Naive B cell (primary cell): Measurements from ENCODE around the gene CFAP97. TPM values are rescaled to one million over a fixed set of nuclear protein-coding genes. Genes with fewer than 3 reads are reported as not detected.
A peak's percentile ranks its signal among the peaks of the same experiment; 100 is the strongest.
"Not testable (repeated sequence)": the region's sequence is repeated elsewhere in the genome, so short reads cannot be mapped to it uniquely, and the experiment has no call there.

Source experiments
- ATAC-seq, 2 donors: fragments of 150-1000 bp; cut with Tn5 transposase; 2 replicates each; pipeline ENCODE4 v1.10.0; 2021; ENCODE audit warnings: low read depth in 2 of 2, mild to moderate bottlenecking in 2 of 2, moderate library complexity in 2 of 2
- DNase-seq: peaks from one replicate; pipeline ENCODE4 v3.0.0; 2022
- H3K27ac Mint-ChIP-seq, 6 donors: one replicate each; pipeline ENCODE4 v1.8.0; 2020 to 2022; ENCODE audit warnings: mild to moderate bottlenecking in 6 of 6, mixed read lengths in 6 of 6, moderate library complexity in 5 of 6, inconsistent platforms in 2 of 6
- H3K27me3 Mint-ChIP-seq, 3 donors: one replicate each; pipeline ENCODE4 v1.8.0; 2021 to 2022; ENCODE audit warnings: mixed read lengths in 3 of 3, mild to moderate bottlenecking in 1 of 3
- H3K36me3 Mint-ChIP-seq, 2 donors: one replicate each; pipeline ENCODE4 v1.8.0; 2020 to 2022; ENCODE audit warnings: mixed read lengths in 2 of 2, inconsistent platforms in 1 of 2, mild to moderate bottlenecking in 1 of 2
- H3K4me1 Mint-ChIP-seq, 3 donors: one replicate each; pipeline ENCODE4 v1.8.0; 2020 to 2022; ENCODE audit warnings: mixed read lengths in 3 of 3, inconsistent platforms in 1 of 3, mild to moderate bottlenecking in 1 of 3, moderate library complexity in 1 of 3
- H3K4me3 Mint-ChIP-seq, 8 donors: one replicate each; pipeline ENCODE4 v1.8.0; 2020 to 2022; ENCODE audit warnings: mild to moderate bottlenecking in 8 of 8, mixed read lengths in 8 of 8, moderate library complexity in 8 of 8, inconsistent platforms in 2 of 8
- H3K9me3 Mint-ChIP-seq, 7 donors: one replicate each; pipeline ENCODE4 v1.8.0; 2020 to 2022; ENCODE audit warnings: mixed read lengths in 7 of 7, mild to moderate bottlenecking in 5 of 7, inconsistent platforms in 2 of 7, moderate library complexity in 1 of 7
- polyA plus RNA-seq, 6 donors: library from polyadenylated mRNA; unstranded; fragments of 300-500 nt; fragmentation: Illumina TruSeq; gene quantifications; one replicate each; pipeline ENCODE4 v1.2.3, GENCODE V29; 2021; ENCODE audit warnings: low read depth in 6 of 6

Gene CFAP97
- polyA plus RNA-seq, 6 donors from 2014 or later = 77.4 to 97.8 (median 84.9) TPM

GRCh38 chr4:185218312-185218711 is 14.5 kb upstream of the CFAP97 start:
- Mint-ChIP-seq H3K9me3 (peaks cover 0 to 4% (median 0%) of the 10 kb centered on the region in 7 donors), H3K36me3 (peaks cover 5 to 8% of the 10 kb centered on the region in 2 donors), H3K27ac (peak overlapping the region in 4 of 6 donors; percentile 10 to 76 (median 50)), H3K27me3 (no peaks in the 10 kb centered on the region), H3K4me1 (peaks cover 46 to 95% (median 80%) of the 10 kb centered on the region in 3 donors), H3K4me3 (peak overlapping the region in 2 of 8 donors; percentile 49 to 83)
- DNase-seq = no peak
- ATAC-seq = no peak

GRCh38 chr4:185217408-185217975 is 13.7 kb upstream of the CFAP97 start:
- no peaks in the 10 kb centered on the region for H3K9me3 Mint-ChIP-seq
- DNase-seq (no peak), ATAC-seq (no peak)
- H3K27ac Mint-ChIP-seq = peak overlapping the region in 3 of 6 donors; percentile 61 to 91 (median 76)
- peaks cover 53 to 95% (median 80%) of the 10 kb centered on the region in 3 donors for H3K4me1 Mint-ChIP-seq
- H3K27me3 Mint-ChIP-seq = no peaks in the 10 kb centered on the region
- H3K4me3 Mint-ChIP-seq = peak overlapping the region in 3 of 8 donors; percentile 36 to 69 (median 43)
- H3K36me3 Mint-ChIP-seq = peaks cover 5 to 8% of the 10 kb centered on the region in 2 donors

GRCh38 chr4:185215261-185215660 is 11.5 kb upstream of the CFAP97 start:
- no peaks in the 10 kb centered on the region for H3K27me3 Mint-ChIP-seq
- no peak for ATAC-seq
- no peak for DNase-seq
- no peaks in the 10 kb centered on the region for H3K9me3 Mint-ChIP-seq
- peak overlapping the region in 2 of 8 donors; percentile 21 to 30 for H3K4me3 Mint-ChIP-seq
- H3K36me3 Mint-ChIP-seq = no peaks in the 10 kb centered on the region
- peak overlapping the region in 4 of 6 donors; percentile 70 to 97 (median 86) for H3K27ac Mint-ChIP-seq
- peaks cover 59 to 94% (median 77%) of the 10 kb centered on the region in 3 donors for H3K4me1 Mint-ChIP-seq

- ATAC-seq = peak; percentile 50 to 56
- H3K9me3 Mint-ChIP-seq = no peaks in the 10 kb centered on the region
- peaks cover 53 to 83% (median 67%) of the 10 kb centered on the region in 3 donors for H3K4me1 Mint-ChIP-seq
- H3K4me3 Mint-ChIP-seq = peak overlapping the region; percentile 51 to 85 (median 80)
- H3K27me3 Mint-ChIP-seq = no peaks in the 10 kb centered on the region
- no peaks in the 10 kb centered on the region for H3K36me3 Mint-ChIP-seq
- peak; percentile 82 for DNase-seq
- peak overlapping the region; percentile 81 to 97 (median 93) for H3K27ac Mint-ChIP-seq
Measured at GRCh38 chr4:185213877-185214276, 10.1 kb upstream of the CFAP97 start.

- no peaks in the 10 kb centered on the region for H3K9me3 Mint-ChIP-seq
- H3K4me1 Mint-ChIP-seq = peaks cover 52 to 77% (median 58%) of the 10 kb centered on the region in 3 donors
- H3K4me3 Mint-ChIP-seq = peak overlapping the region in 6 of 8 donors; percentile 9 to 85 (median 76)
- H3K27ac Mint-ChIP-seq = peak overlapping the region in 5 of 6 donors; percentile 63 to 97 (median 92)
- no peaks in the 10 kb centered on the region for H3K27me3 Mint-ChIP-seq
- ATAC-seq (no peak), DNase-seq (no peak)
- no peaks in the 10 kb centered on the region for H3K36me3 Mint-ChIP-seq
Measured at GRCh38 chr4:185212581-185212980, 8.8 kb upstream of the CFAP97 start.

- H3K27me3 Mint-ChIP-seq = no peaks in the 10 kb centered on the region
- H3K9me3 Mint-ChIP-seq = no peaks in the 10 kb centered on the region
- peaks cover 43 to 68% (median 49%) of the 10 kb centered on the region in 3 donors for H3K4me1 Mint-ChIP-seq
- peak overlapping the region; percentile 82 to 98 (median 92) for H3K4me3 Mint-ChIP-seq
- ATAC-seq (no peak), DNase-seq (no peak)
- no peaks in the 10 kb centered on the region for H3K36me3 Mint-ChIP-seq
- peak overlapping the region in 4 of 6 donors; percentile 41 to 87 (median 66) for H3K27ac Mint-ChIP-seq
Measured at GRCh38 chr4:185211641-185212040, 7.8 kb upstream of the CFAP97 start.

GRCh38 chr4:185211035-185211434 is 7.2 kb upstream of the CFAP97 start:
- Mint-ChIP-seq H3K4me3 (peak overlapping the region; percentile 82 to 98 (median 92)), H3K4me1 (peaks cover 40 to 65% (median 45%) of the 10 kb centered on the region in 3 donors), H3K9me3 (no peaks in the 10 kb centered on the region), H3K27ac (peak overlapping the region; percentile 82 to 97 (median 90)), H3K27me3 (no peaks in the 10 kb centered on the region), H3K36me3 (no peaks in the 10 kb centered on the region)
- no peak for DNase-seq
- no peak for ATAC-seq

- Mint-ChIP-seq H3K36me3 (no peaks in the 10 kb centered on the region), H3K27me3 (no peaks in the 10 kb centered on the region), H3K4me1 (peaks cover 42 to 66% (median 49%) of the 10 kb centered on the region in 3 donors), H3K27ac (peak overlapping the region; percentile 83 to 97 (median 94)), H3K4me3 (peak overlapping the region; percentile 82 to 98 (median 92)), H3K9me3 (no peaks in the 10 kb centered on the region)
- DNase-seq (peak; percentile 47), ATAC-seq (peak; percentile 23 to 30)
Measured at GRCh38 chr4:185210102-185210981, 6.5 kb upstream of the CFAP97 start.

- not testable (repeated sequence) for DNase-seq, ATAC-seq, H3K27ac Mint-ChIP-seq, H3K9me3 Mint-ChIP-seq, H3K36me3 Mint-ChIP-seq, H3K27me3 Mint-ChIP-seq
- Mint-ChIP-seq H3K4me3 (peak overlapping the region in 1 of 8 donors; percentile 82), H3K4me1 (peaks cover 45 to 66% (median 54%) of the 10 kb centered on the region in 3 donors)
Measured at GRCh38 chr4:185209852-185210101, 6.0 kb upstream of the CFAP97 start.

- DNase-seq (peak; percentile 93), ATAC-seq (peak; percentile 81 to 84)
- Mint-ChIP-seq H3K9me3 (no peaks in the 10 kb centered on the region), H3K36me3 (no peaks in the 10 kb centered on the region), H3K27me3 (no peaks in the 10 kb centered on the region), H3K4me3 (peak within 1 kb of the TSS; percentile 89 to 98 (median 96)), H3K4me1 (peaks cover 51 to 66% (median 58%) of the 10 kb centered on the region in 3 donors), H3K27ac (peak within 1 kb of the TSS; percentile 87 to 99 (median 96))
Measured at GRCh38 chr4:185209031-185209851, 5.4 kb upstream of the CFAP97 start, which contains the start of gene SNX25. TSS of gene SNX25 (plus strand) at chr4:185209598. CDS start at chr4:185209827, 229 bp downstream.

GRCh38 chr4:185207466-185207865 is 3.7 kb upstream of the CFAP97 start:
- H3K4me3 Mint-ChIP-seq = peak overlapping the region in 2 of 8 donors; percentile 8 to 97
- peaks cover 45 to 60% (median 54%) of the 10 kb centered on the region in 3 donors for H3K4me1 Mint-ChIP-seq
- H3K27me3 Mint-ChIP-seq = no peaks in the 10 kb centered on the region
- no peak for DNase-seq
- H3K27ac Mint-ChIP-seq = no peak overlapping the region
- H3K36me3 Mint-ChIP-seq = no peaks in the 10 kb centered on the region
- ATAC-seq = no peak
- H3K9me3 Mint-ChIP-seq = no peaks in the 10 kb centered on the region

- Mint-ChIP-seq H3K4me3 (peak overlapping the region in 3 of 8 donors; percentile 34 to 94 (median 59)), H3K27me3 (no peaks in the 10 kb centered on the region), H3K36me3 (no peaks in the 10 kb centered on the region), H3K27ac (no peak overlapping the region), H3K9me3 (no peaks in the 10 kb centered on the region), H3K4me1 (peaks cover 42 to 56% (median 50%) of the 10 kb centered on the region in 3 donors)
- DNase-seq (no peak), ATAC-seq (no peak)
Measured at GRCh38 chr4:185205697-185206342, 2.0 kb upstream of the CFAP97 start.
